SH-SY5Y (cell line): ENCODE measurements around the gene PAQR5.

ENCODE experiments used
- GATA2 ChIP-seq: IDR thresholded peaks from 2 replicates; pipeline ENCODE4 v1.6.1; 2011; ENCODE audit warnings: mild to moderate bottlenecking, low read depth, low read length
- GATA3 ChIP-seq: IDR thresholded peaks from 2 replicates; pipeline ENCODE4 v1.6.1; 2011; ENCODE audit warnings: low read depth, mild to moderate bottlenecking, low read length, moderate library complexity

GRCh38 chr15:69435985-69436384 lies 137.3 kb downstream of the PAQR5 start:
- no peak for TF ChIP-seq GATA3
- TF ChIP-seq GATA2: no peak
